ENCODE results near the gene ZFAND2A.
A peak's percentile ranks its signal among the peaks of the same experiment; 100 is the strongest.

DNA sequence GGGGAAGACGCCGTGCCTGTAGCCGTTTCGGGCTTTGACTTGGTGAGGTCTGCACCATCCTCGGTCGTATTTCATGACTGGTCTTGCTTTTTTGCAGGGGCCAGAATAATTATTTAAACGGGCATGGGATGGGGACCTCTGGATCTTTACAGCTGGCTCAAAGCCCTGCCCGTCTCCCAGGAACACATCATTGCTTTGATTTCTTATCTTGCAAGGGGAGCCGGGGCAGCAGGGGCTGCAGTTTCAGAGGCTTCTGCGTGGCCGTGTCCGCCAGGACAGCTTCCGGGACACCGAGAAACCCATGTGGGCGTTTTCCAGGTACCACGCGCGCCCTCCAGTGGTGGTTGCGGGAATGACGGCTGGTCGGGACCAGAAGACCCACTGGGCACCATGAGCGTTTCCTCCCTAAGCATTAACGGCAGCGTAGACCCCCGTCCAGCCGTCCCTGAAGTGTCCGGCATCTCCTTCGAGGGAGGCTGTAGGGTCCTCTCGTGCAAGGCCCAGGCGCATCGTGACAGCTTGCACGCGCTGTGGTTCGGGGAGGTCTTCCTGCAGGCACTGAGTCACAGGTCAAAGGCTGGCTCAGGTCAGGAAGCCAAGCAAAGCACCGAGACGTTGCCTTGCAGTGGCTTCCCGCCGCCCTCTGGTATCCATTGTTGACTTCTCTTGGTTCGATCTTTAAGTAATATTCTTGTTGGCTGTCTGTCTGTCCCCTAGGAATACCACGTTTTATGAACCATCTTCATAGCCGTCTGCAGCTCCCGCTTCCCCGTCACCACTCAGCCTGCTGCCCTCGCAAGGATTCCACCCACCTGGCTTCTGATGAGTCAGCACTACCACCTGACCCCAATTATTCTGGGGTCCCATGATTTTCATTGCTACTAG lies 16.2 kb upstream of the ZFAND2A start:
- TF ChIP-seq, protein P1, sequence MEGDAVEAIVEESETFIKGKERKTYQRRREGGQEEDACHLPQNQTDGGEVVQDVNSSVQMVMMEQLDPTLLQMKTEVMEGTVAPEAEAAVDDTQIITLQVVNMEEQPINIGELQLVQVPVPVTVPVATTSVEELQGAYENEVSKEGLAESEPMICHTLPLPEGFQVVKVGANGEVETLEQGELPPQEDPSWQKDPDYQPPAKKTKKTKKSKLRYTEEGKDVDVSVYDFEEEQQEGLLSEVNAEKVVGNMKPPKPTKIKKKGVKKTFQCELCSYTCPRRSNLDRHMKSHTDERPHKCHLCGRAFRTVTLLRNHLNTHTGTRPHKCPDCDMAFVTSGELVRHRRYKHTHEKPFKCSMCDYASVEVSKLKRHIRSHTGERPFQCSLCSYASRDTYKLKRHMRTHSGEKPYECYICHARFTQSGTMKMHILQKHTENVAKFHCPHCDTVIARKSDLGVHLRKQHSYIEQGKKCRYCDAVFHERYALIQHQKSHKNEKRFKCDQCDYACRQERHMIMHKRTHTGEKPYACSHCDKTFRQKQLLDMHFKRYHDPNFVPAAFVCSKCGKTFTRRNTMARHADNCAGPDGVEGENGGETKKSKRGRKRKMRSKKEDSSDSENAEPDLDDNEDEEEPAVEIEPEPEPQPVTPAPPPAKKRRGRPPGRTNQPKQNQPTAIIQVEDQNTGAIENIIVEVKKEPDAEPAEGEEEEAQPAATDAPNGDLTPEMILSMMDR (IDR thresholded peaks at IDR 0.05) = peak; percentile 82 to 95 (median 89)
- no peak for TF ChIP-seq POLR2A (IDR thresholded peaks at IDR 0.05)

Data from heart left ventricle (tissue), 13 donors.